IPS-18c (cell line): ENCODE measurements around the gene LSM7.

Experiments used
- H3K4me3 ChIP-seq: 2 replicates; pipeline ENCODE4 v1.7.0; 2013; ENCODE audit warnings: low read depth, mild to moderate bottlenecking, low read length, moderate library complexity; ENCODE audit not compliant: insufficient read depth
- H3K9me3 ChIP-seq: one replicate; pipeline ENCODE4 v1.6.1; 2013; ENCODE audit warnings: mild to moderate bottlenecking, low read length, moderate library complexity; ENCODE audit not compliant: control insufficient read depth, insufficient read depth

The LSM7 gene

GRCh38 chr19:2317300-2317699 is 11.1 kb downstream of the LSM7 start:
- Histone ChIP-seq H3K4me3 (no peak overlapping the region), H3K9me3 (peaks cover 2% of the 10 kb centered on the region)

- Histone ChIP-seq H3K9me3 (peaks cover 2% of the 10 kb centered on the region), H3K4me3 (no peak overlapping the region)
Measured at GRCh38 chr19:2315818-2316353, 12.5 kb downstream of the LSM7 start.

GRCh38 chr19:2315121-2315817 is 13.1 kb downstream of the LSM7 start:
- Histone ChIP-seq H3K4me3 (no peak overlapping the region), H3K9me3 (peaks cover 2% of the 10 kb centered on the region)

GRCh38 chr19:2312820-2313501 is 15.4 kb downstream of the LSM7 start:
- peak overlapping the region; percentile 26; the same call in 1 of the 2 replicates for H3K4me3 ChIP-seq
- H3K9me3 ChIP-seq, result peaks cover 2% of the 10 kb centered on the region

- peaks cover 2% of the 10 kb centered on the region for H3K9me3 ChIP-seq
- H3K4me3 ChIP-seq, result no peak overlapping the region
Measured at GRCh38 chr19:2311093-2311492, 17.3 kb downstream of the LSM7 start.

GRCh38 chr19:2309734-2310362 is 18.5 kb downstream of the LSM7 start:
- peaks cover 2% of the 10 kb centered on the region for H3K9me3 ChIP-seq
- no peak overlapping the region for H3K4me3 ChIP-seq

DNA sequence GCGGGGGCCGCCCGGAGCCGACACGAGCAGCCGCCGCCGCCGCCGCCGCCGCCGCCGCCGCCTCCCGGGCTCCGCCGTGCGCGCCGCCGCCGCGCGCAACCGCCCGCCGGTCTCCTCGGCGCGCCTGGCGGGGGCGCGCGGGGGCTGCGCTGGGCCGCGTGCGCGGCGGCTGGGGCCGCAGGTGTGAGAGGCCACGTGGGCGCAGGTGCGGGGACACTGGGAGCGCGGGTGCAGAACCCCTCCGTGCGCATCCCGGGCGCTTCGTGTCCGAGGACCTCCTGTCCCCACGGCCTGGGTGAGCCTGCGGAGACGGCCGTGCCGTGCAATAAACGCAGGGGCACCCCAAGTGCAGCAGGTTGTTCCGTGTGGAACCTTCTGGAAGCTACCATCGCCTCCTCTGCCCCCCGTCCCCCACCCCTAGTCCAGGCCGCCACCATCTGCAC is 20.3 kb downstream of the LSM7 start, which contains the start of gene LINGO3:
Gene LINGO3 (minus strand): TSS at position 41 of the 443 bp plus-strand sequence. CDS start 16,378 bp downstream, outside the sequence.
- Histone ChIP-seq H3K4me3 (peak within 1 kb of the TSS; percentile 43), H3K9me3 (peaks cover 2% of the 10 kb centered on the region)

GRCh38 chr19:2307518-2308012 is 20.8 kb downstream of the LSM7 start:
- peaks cover 2% of the 10 kb centered on the region for H3K9me3 ChIP-seq
- H3K4me3 ChIP-seq, result peak overlapping the region; percentile 31; the same call in 1 of the 2 replicates

- peaks cover 2% of the 10 kb centered on the region for H3K9me3 ChIP-seq
- H3K4me3 ChIP-seq, result no peak overlapping the region
Measured at GRCh38 chr19:2306971-2307370, 21.4 kb downstream of the LSM7 start.

- peaks cover 2% of the 10 kb centered on the region for H3K9me3 ChIP-seq
- H3K4me3 ChIP-seq, result no peak overlapping the region
Measured at GRCh38 chr19:2306281-2306806, 22.0 kb downstream of the LSM7 start.

GRCh38 chr19:2305452-2306280 is 22.7 kb downstream of the LSM7 start:
- H3K4me3 ChIP-seq, result no peak overlapping the region
- H3K9me3 ChIP-seq, result peaks cover 2% of the 10 kb centered on the region

- H3K4me3 ChIP-seq, result no peak overlapping the region
- H3K9me3 ChIP-seq, result peaks cover 2% of the 10 kb centered on the region
Measured at GRCh38 chr19:2303211-2303798, 25.1 kb downstream of the LSM7 start.

DNA sequence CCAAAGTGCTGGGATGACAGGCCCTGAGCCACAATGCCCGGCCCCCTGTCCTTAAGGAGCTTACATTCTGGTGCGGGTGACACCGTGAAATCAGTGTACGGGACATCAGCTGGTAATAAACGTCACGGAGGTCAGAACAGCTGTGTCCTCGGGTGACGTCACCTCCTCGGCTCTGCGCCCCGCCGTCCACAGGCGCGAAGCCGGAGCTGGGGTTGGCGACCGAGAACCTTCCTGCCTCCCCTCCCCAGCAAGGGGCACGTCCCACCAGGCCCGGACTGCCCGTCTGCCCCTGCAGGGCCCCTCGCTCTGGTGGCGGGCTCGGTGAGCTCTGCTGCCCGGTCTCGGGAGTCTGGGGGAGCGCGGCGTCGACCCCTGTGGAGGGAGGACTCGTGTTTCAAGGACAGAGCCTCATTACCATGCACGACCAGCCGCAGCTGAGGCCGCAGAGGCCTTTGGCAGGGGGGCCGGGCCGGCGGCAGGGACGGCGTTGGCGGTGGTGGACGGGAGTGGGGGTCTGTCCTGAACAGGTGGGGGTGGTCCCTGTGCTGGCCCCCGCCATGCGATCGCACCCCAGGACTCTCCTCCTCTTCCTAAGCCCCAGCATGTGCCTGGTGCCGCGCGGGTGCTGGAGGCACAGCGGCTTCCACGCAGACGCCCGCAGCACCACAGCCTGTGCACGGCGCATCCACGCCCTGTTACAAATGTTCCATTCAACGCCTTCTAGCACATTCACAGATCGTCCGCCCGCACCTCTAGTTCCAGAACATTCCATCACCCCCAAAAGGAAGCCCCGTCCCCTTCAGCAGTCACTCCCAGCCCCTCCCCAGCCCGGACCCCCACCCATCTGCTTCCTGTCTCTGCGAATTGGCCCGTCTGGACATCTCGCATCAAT is 25.8 kb downstream of the LSM7 start:
- H3K9me3 ChIP-seq, result peaks cover 2% of the 10 kb centered on the region
- peak overlapping the region; percentile 24; the same call in 1 of the 2 replicates for H3K4me3 ChIP-seq

GRCh38 chr19:2300533-2300932 is 27.9 kb downstream of the LSM7 start:
- Histone ChIP-seq H3K9me3 (peaks cover 2% of the 10 kb centered on the region), H3K4me3 (no peak overlapping the region)

DNA sequence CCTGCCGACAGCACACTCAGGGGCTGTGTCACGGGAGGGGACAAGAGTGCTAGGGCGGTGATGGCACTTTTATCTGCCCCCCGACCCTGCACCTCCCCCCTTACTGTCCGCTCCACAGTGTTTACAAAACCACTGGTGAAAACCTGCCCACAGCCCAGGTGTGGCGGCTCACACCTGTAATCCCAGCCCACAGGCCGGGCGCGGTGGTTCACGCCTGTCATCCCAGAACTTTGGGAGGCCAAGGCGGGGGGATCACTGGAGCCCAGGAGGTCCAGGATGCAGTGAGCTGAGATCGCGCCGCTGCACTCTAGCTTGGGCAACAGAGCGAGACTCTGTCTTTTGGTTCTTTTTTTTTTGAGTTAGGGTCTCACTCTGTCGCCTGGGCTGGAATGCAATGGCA is 32.2 kb downstream of the LSM7 start:
- Histone ChIP-seq H3K9me3 (no peaks in the 10 kb centered on the region), H3K4me3 (no peak overlapping the region)
